SK-N-SH treated with all-trans-retinoic acid at 6 μM for 48 hours (cell line): Measurements from ENCODE around the gene ESD.

Source experiments
- ATAC-seq: fragments of 200-7000 bp; cut with Tn5 transposase; 3 replicates; pipeline ENCODE4 v1.9.1; 2020; ENCODE audit warnings: mild to moderate bottlenecking, moderate library complexity
- BACH2 ChIP-seq: fragments of 250-450 bp; sonication (Bioruptor Pico); IDR thresholded peaks from 2 replicates; pipeline ENCODE4 v1.9.0; 2021; ENCODE audit warnings: mild to moderate bottlenecking, borderline replicate concordance
- CSDC2 ChIP-seq: fragments of 250-450 bp; sonication (Bioruptor Pico); IDR thresholded peaks from 2 replicates; pipeline ENCODE4 v1.5.0; 2020; ENCODE audit warnings: mild to moderate bottlenecking, moderate library complexity
- CSRNP3 ChIP-seq: fragments of 250-450 bp; sonication (Bioruptor Pico); IDR thresholded peaks from 2 replicates; pipeline ENCODE4 v1.5.1; 2021; ENCODE audit warnings: mild to moderate bottlenecking, moderate library complexity
- ESRRG ChIP-seq: fragments of 250-450 bp; sonication (Bioruptor Pico); IDR thresholded peaks from 2 replicates; pipeline ENCODE4 v1.6.1; 2021; ENCODE audit warnings: mild to moderate bottlenecking
- GLIS3 ChIP-seq: fragments of 250-450 bp; sonication (Bioruptor Pico); IDR thresholded peaks from 2 replicates; pipeline ENCODE4 v1.5.0; 2020; ENCODE audit warnings: mild to moderate bottlenecking, moderate library complexity
- ISL1 ChIP-seq: fragments of 250-450 bp; sonication (Bioruptor Pico); IDR thresholded peaks from 2 replicates; pipeline ENCODE4 v2.1.2; 2022; ENCODE audit warnings: mild to moderate bottlenecking, moderate library complexity
- OSR1 ChIP-seq: fragments of 250-450 bp; sonication (Bioruptor Pico); IDR thresholded peaks from 2 replicates; pipeline ENCODE4 v1.8.0; 2022; ENCODE audit warnings: moderate library complexity, mild to moderate bottlenecking, inconsistent platforms
- PATZ1 ChIP-seq: fragments of 250-450 bp; sonication (Bioruptor Pico); IDR thresholded peaks from 2 replicates; pipeline ENCODE4 v1.8.0; 2020; ENCODE audit warnings: mild to moderate bottlenecking, moderate library complexity, borderline replicate concordance
- PPARA ChIP-seq: fragments of 250-450 bp; sonication (Bioruptor Pico); IDR thresholded peaks from 2 replicates; pipeline ENCODE4 v1.5.0; 2020; ENCODE audit warnings: mild to moderate bottlenecking, borderline replicate concordance
- SNAI2 ChIP-seq: fragments of 250-450 bp; sonication (Bioruptor Pico); IDR thresholded peaks from 2 replicates; pipeline ENCODE4 v1.5.0; 2020; ENCODE audit warnings: mild to moderate bottlenecking, moderate library complexity
- TCF4 ChIP-seq: fragments of 250-450 bp; sonication (Bioruptor Pico); IDR thresholded peaks from 2 replicates; pipeline ENCODE4 v1.8.0; 2021; ENCODE audit warnings: mild to moderate bottlenecking, moderate library complexity, borderline replicate concordance
- TOX ChIP-seq: fragments of 250-450 bp; sonication (Bioruptor Pico); IDR thresholded peaks from 2 replicates; pipeline ENCODE4 v1.8.0; 2021; ENCODE audit warnings: mild to moderate bottlenecking, moderate library complexity, borderline replicate concordance
- ZC3H10 ChIP-seq: fragments of 250-450 bp; sonication (Bioruptor Pico); IDR thresholded peaks from 2 replicates; pipeline ENCODE4 v1.5.1; 2021; ENCODE audit warnings: mild to moderate bottlenecking, moderate library complexity
- ZFP30 ChIP-seq: fragments of 450-650 bp; formaldehyde crosslinking; IDR thresholded peaks from 2 replicates; pipeline ENCODE4 v1.5.0; 2022; ENCODE audit warnings: mild to moderate bottlenecking, moderate library complexity
- ZNF565 ChIP-seq: fragments of 450-650 bp; formaldehyde crosslinking; conservative IDR thresholded peaks from 2 replicates; pipeline ENCODE4 v1.5.0; 2020; ENCODE audit warnings: low read depth, mild to moderate bottlenecking, moderate library complexity
- ZNF70 ChIP-seq: fragments of 450-650 bp; formaldehyde crosslinking; IDR thresholded peaks from 2 replicates; pipeline ENCODE4 v1.5.0; 2020; ENCODE audit warnings: mild to moderate bottlenecking, moderate library complexity
- ZNF8 ChIP-seq: fragments of 450-650 bp; formaldehyde crosslinking; IDR thresholded peaks from 2 replicates; pipeline ENCODE4 v1.5.0; 2020; ENCODE audit warnings: mild to moderate bottlenecking, moderate library complexity
- TF ChIP-seq, protein P1 (sequence below): fragments of 250-450 bp; sonication (Bioruptor Pico); IDR thresholded peaks from 2 replicates; pipeline ENCODE4 v1.8.0; 2021; ENCODE audit warnings: low read depth, mild to moderate bottlenecking, moderate library complexity, borderline replicate concordance
- TF ChIP-seq, protein P2 (sequence below): fragments of 250-450 bp; sonication (Bioruptor Pico); IDR thresholded peaks from 2 replicates; pipeline ENCODE4 v1.5.1; 2020; ENCODE audit warnings: low read depth, mild to moderate bottlenecking, moderate library complexity

ESD gene

DNA sequence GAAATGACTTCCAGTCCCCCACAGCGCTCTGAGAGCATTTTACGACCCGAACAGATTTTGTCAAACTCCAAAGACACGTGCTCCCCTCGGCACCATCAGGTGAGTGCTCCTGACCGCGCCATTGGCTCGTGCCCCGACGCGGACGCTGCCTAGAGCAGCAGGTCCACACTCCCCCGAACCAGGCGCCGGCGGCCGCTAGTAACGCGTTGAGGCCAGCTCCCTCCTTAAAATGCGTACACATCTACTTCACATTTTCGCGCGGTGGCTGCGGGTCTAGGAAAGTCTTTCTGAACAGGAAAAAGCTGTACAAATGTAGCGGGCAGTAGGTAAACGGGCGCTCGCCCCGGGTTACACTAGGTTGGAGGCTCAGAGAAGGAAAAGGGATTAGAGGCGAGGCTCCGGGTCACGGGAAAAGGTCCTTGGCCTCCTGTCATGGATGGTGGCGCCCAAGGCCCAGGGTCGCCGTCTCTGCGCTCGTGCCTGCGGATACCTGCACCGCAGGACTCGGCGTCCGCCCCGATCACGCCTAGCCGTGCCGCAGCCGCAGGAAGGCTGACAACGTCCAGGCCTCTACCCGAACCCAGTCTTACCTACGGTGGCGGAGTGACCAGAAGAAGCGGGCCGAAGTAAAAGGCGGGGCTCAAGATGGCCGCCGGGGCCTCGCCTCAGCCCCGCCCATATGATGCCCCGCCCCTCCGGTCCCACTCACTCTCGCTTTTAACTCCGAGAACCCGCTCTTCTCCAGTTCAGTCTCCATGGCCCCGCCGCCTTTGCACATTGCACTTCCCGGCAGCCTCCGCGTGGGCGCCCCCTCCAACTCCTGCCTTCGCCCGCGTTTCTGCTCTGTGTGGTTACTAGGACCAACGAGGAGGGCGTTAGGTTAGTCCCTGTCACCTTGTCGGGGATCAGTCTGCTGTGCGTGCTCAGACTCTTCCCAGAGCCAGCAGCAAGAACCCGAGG is at the start of gene ESD:
Gene ESD (minus strand): TSS at position 647 of the 960 bp plus-strand sequence. CDS start 5,748 bp downstream, outside the sequence.
- peak; percentile 65; the same call in 1 of the 2 replicates for TF ChIP-seq SNAI2 (CRISPR knock-in tag)
- TF ChIP-seq, protein P1, sequence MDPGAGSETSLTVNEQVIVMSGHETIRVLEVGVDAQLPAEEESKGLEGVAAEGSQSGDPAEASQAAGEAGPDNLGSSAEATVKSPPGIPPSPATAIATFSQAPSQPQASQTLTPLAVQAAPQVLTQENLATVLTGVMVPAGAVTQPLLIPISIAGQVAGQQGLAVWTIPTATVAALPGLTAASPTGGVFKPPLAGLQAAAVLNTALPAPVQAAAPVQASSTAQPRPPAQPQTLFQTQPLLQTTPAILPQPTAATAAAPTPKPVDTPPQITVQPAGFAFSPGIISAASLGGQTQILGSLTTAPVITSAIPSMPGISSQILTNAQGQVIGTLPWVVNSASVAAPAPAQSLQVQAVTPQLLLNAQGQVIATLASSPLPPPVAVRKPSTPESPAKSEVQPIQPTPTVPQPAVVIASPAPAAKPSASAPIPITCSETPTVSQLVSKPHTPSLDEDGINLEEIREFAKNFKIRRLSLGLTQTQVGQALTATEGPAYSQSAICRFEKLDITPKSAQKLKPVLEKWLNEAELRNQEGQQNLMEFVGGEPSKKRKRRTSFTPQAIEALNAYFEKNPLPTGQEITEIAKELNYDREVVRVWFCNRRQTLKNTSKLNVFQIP (CRISPR knock-in tag), result no peak
- peak; percentile 98 for ATAC-seq

DNA sequence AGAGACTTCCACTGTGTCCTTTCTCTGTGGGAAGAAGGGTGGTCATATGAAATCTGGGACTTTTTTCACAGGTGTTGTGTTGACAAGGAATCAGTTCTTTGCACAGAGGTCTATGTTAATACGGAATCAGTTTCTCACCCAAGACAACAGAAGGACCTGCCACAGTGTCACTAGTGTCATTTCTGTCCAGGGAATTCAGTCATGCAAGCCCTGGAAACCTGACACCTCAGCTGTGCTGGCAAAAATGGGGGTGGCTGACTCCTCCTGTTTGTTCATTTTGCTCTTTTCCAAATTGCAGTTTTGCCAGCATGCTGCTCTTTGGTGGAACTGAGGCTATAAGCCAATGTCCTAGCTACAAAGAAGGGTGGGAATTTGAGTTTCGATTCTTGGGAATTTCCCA is 49.8 kb upstream of the ESD start:
- TF ChIP-seq ZC3H10 (CRISPR knock-in tag) (no peak), ZNF565 (CRISPR knock-in tag) (no peak)
- TF ChIP-seq, all 23 proteins: peak for 0
- no peak for ATAC-seq

- TF ChIP-seq ISL1 (no peak), ZFP30 (no peak), CSRNP3 (CRISPR knock-in tag) (no peak), CSDC2 (no peak), SNAI2 (CRISPR knock-in tag) (no peak), ZNF8 (CRISPR knock-in tag) (no peak), PATZ1 (CRISPR knock-in tag) (no peak), ZC3H10 (CRISPR knock-in tag) (no peak), ZNF70 (CRISPR knock-in tag) (no peak), GLIS3 (CRISPR knock-in tag) (no peak), OSR1 (CRISPR knock-in tag) (no peak), TOX (CRISPR knock-in tag) (no peak), TCF4 (CRISPR knock-in tag) (no peak), PPARA (CRISPR knock-in tag) (no peak)
- TF ChIP-seq, protein P1 (CRISPR knock-in tag), result no peak
- ATAC-seq, result no peak; the same call in 2 of the 3 replicates
Observed at GRCh38 chr13:46845146-46845545, 48.2 kb upstream of the ESD start.

GRCh38 chr13:46844431-46844830 is 47.5 kb upstream of the ESD start:
- TF ChIP-seq TOX (CRISPR knock-in tag), result no peak
- no peak for TF ChIP-seq PPARA (CRISPR knock-in tag)
- no peak for TF ChIP-seq BACH2 (CRISPR knock-in tag)
- TF ChIP-seq, protein P2, sequence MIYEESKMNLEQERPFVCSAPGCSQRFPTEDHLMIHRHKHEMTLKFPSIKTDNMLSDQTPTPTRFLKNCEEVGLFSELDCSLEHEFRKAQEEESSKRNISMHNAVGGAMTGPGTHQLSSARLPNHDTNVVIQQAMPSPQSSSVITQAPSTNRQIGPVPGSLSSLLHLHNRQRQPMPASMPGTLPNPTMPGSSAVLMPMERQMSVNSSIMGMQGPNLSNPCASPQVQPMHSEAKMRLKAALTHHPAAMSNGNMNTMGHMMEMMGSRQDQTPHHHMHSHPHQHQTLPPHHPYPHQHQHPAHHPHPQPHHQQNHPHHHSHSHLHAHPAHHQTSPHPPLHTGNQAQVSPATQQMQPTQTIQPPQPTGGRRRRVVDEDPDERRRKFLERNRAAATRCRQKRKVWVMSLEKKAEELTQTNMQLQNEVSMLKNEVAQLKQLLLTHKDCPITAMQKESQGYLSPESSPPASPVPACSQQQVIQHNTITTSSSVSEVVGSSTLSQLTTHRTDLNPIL (CRISPR knock-in tag), result no peak
- no peak for TF ChIP-seq SNAI2 (CRISPR knock-in tag)
- no peak for TF ChIP-seq ZNF8 (CRISPR knock-in tag)
- no peak for TF ChIP-seq ESRRG (CRISPR knock-in tag)
- TF ChIP-seq CSDC2, result no peak
- no peak for TF ChIP-seq CSRNP3 (CRISPR knock-in tag)
- no peak for TF ChIP-seq OSR1 (CRISPR knock-in tag)
- TF ChIP-seq ZC3H10 (CRISPR knock-in tag), result no peak
- TF ChIP-seq ISL1, result no peak
- TF ChIP-seq GLIS3 (CRISPR knock-in tag), result no peak
- no peak for TF ChIP-seq ZNF70 (CRISPR knock-in tag)
- ATAC-seq, result peak; percentile 38; the same call in 2 of the 3 replicates
